ENCODE results near the gene PTOV1.

DNA sequence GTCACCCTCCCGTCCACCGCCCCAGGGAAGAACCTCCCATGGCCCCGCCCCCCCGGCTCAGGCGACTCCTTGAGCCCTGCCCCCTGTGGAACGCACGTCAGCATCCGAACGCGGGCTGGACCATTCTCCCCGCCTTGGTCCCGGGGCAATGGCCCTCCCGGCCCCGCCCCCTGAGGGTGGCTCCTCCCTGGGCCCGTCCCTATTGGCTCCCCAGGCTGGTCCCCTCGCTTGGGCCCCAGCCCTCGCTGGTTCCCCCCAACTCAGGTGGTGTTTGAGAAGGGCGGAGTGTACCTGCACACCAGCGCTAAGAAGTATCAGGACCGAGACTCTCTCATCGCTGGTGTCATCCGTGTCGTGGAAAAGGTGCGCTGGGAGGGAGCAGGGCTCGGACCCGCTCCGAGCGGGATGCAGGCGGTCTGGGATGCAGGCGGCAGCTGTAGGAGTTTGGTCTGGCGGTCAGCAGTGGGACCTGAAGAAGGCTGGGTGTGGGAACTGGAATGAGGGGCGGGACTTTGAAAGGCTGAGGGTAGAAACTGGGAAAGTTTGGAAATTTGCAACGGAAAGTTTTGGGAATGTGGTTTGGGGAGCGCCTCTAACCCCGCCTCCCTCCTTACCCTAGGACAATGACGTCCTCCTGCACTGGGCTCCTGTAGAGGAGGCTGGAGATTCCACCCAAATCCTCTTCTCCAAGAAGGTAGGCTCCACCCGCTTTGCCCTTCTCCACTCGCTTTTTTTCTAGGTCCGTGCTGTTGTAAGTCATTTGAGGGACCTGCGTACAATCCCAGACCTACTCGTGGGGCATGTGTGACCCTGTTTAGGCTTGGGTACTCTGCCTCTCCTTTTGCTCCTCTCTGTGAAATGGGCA is 27.2 kb downstream of the PTOV1 start:
- TF ChIP-seq, protein P1, sequence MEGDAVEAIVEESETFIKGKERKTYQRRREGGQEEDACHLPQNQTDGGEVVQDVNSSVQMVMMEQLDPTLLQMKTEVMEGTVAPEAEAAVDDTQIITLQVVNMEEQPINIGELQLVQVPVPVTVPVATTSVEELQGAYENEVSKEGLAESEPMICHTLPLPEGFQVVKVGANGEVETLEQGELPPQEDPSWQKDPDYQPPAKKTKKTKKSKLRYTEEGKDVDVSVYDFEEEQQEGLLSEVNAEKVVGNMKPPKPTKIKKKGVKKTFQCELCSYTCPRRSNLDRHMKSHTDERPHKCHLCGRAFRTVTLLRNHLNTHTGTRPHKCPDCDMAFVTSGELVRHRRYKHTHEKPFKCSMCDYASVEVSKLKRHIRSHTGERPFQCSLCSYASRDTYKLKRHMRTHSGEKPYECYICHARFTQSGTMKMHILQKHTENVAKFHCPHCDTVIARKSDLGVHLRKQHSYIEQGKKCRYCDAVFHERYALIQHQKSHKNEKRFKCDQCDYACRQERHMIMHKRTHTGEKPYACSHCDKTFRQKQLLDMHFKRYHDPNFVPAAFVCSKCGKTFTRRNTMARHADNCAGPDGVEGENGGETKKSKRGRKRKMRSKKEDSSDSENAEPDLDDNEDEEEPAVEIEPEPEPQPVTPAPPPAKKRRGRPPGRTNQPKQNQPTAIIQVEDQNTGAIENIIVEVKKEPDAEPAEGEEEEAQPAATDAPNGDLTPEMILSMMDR (conservative IDR thresholded peaks at IDR 0.05 in 1 of 2, IDR thresholded peaks at IDR 0.05 in 1 of 2; ENCODE audit: extremely low read depth in 1 of 2, insufficient read depth in 1 of 2, low read depth in 1 of 2, low read length in 2 of 2), result no peak
- TF ChIP-seq EZH2 (IDR thresholded peaks at IDR 0.05; ENCODE audit: borderline replicate concordance, low read length), result no peak

Measured in mammary epithelial cell (primary cell).